Pancreas (tissue), 10 donors: ENCODE data around the gene SSBP4. TPM values are rescaled to one million over a fixed set of nuclear protein-coding genes. Genes with fewer than 3 reads are reported as not detected.

Experiments
- ATAC-seq, 4 donors: fragments of 200-7000 bp; cut with Tn5 transposase; one replicate each; pipeline versions ENCODE4 v1.8.0 to v1.9.1; 2020; ENCODE audit warnings: mild to moderate bottlenecking in 4 of 4, moderate library complexity in 4 of 4
- DNase-seq, 6 donors: peaks; one replicate each; pipeline ENCODE4 v3.0.0-alpha.2; 2020
- FAIRE-seq: peaks from 2 replicates; lab custom pipeline; 2012; peaks lifted over from hg19 to GRCh38; lab: Jason Lieb, UNC
- H3K27ac ChIP-seq, 4 donors: fragments of 200-600 bp; sonication (generic); 1 replicate in 3 of 4; 2 replicates in 1 of 4; pipeline versions ENCODE4 v1.5.0 to v1.8.0; 2020
- H3K27me3 ChIP-seq, 4 donors: fragments of 200-600 bp; one replicate each; pipeline ENCODE4 v1.8.0; 2021
- H3K36me3 ChIP-seq, 3 donors: fragments of 200-600 bp; sonication (generic) in 1 of 3; one replicate each; pipeline versions ENCODE4 v1.5.0 to v1.8.0; 2020 to 2021
- H3K4me1 ChIP-seq, 3 donors: fragments of 200-600 bp; one replicate each; pipeline ENCODE4 v1.8.0; 2021
- H3K4me3 ChIP-seq, 4 donors: fragments of 200-600 bp; sonication (generic) in 2 of 4; one replicate each; pipeline versions ENCODE4 v1.5.0 to v1.8.0; 2020 to 2021
- H3K9me3 ChIP-seq, 4 donors: fragments of 200-600 bp; one replicate each; pipeline ENCODE4 v1.8.0; 2021
- WGBS, 2 donors: extraction: QIAGEN DNeasy Blood & Tissue Kit; methylation state at CpG; one replicate each; pipeline ENCODE4 v1.1.7; 2013; 5-methylcytosine and 5-hydroxymethylcytosine counted together
- intact Hi-C, 3 donors: fragments of 100-400 bp; cut with DNase I; formaldehyde crosslinking; loops; one replicate each; pipeline versions ENCODE4 v1.11.1 to v1.14.2; 2022
- polyA plus RNA-seq, 2 donors: library from polyadenylated mRNA; stranded (reverse); fragments of 200-250 nt; gene quantifications; one replicate each; pipeline ENCODE4 v1.2.3, GENCODE V29; 2013
- total RNA-seq, 6 donors: library from RNA; stranded (reverse); fragmentation: NEBNext Ultra II Directional in 4 of 6; extraction: Animal tissue kit (Norgen Biotek cat#: 25700) in 4 of 6; gene quantifications; one replicate each; pipeline versions ENCODE4 v1.2.1 to v1.2.4, GENCODE V29; 2021 to 2023
- TF ChIP-seq, protein P1 (sequence below), 4 donors: fragments of 200-600 bp; sonication (generic) in 3 of 4; IDR thresholded peaks; one replicate each; pipeline versions ENCODE4 v1.5.0 to v1.8.0; 2021; ENCODE audit warnings: antibody characterized with exemption in 4 of 4
- donor health status: healthy with polysubstance abuse.
- donor health status: DM: no; HTN: no; CAD: no; lungs with moderate emphysema.
- donor health status: DM: no; HTN: no; CAD: no.
- donor health status: control.
- donor health status: control.
- donor health status: Bipolar disorder and iron deficiency.
- donor health status: DM: yes; HTN: yes; CAD: no.
- donor health status: DM: no; HTN: no; CAD: no.
- donor health status: DM: no; HTN: no; CAD: no.
- donor health status: DM: yes; HTN: yes; CAD: no.

The SSBP4 gene
- total and polyA plus RNA-seq, 8 donors, result 20.5 to 116 (median 25.8) TPM

DNA sequence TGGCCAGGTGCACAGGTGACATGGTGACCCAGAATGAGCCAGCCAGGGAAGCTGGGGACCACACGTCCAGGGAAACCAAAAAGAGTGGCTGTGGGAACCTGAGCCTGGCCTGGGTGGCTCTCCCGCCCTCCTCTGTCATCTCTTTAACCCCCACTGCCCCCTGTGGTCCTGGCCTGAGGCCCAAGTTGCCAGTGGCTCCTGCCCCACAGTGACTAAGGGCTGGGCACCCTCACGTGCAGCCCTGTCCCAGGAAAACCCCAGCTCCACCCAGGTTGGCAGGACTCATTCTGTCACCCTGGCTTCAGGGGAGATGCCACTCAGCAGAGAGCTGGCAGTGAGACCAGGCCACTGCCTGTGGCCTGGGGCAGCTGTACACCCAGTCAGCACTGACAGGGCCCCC, 49.3 kb downstream of the SSBP4 start:
- 58 to 66% methylated on average over 3 of the region's 3 CpGs for WGBS, 2 donors
- H3K9me3 ChIP-seq, result no peaks in the 10 kb centered on the region
- ATAC-seq, result peak; percentile 5 to 29 (median 24)
- FAIRE-seq, result no peak
- peak overlapping the region; percentile 54 to 75 (median 68) for H3K27ac ChIP-seq
- H3K4me3 ChIP-seq, result no peak overlapping the region
- no peaks in the 10 kb centered on the region for H3K27me3 ChIP-seq
- no peaks in the 10 kb centered on the region for H3K36me3 ChIP-seq
- TF ChIP-seq, protein P1, sequence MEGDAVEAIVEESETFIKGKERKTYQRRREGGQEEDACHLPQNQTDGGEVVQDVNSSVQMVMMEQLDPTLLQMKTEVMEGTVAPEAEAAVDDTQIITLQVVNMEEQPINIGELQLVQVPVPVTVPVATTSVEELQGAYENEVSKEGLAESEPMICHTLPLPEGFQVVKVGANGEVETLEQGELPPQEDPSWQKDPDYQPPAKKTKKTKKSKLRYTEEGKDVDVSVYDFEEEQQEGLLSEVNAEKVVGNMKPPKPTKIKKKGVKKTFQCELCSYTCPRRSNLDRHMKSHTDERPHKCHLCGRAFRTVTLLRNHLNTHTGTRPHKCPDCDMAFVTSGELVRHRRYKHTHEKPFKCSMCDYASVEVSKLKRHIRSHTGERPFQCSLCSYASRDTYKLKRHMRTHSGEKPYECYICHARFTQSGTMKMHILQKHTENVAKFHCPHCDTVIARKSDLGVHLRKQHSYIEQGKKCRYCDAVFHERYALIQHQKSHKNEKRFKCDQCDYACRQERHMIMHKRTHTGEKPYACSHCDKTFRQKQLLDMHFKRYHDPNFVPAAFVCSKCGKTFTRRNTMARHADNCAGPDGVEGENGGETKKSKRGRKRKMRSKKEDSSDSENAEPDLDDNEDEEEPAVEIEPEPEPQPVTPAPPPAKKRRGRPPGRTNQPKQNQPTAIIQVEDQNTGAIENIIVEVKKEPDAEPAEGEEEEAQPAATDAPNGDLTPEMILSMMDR (IDR thresholded peaks at IDR 0.05), result no peak
- intact Hi-C loops, result loop anchor here in 1 of 3 donors (10.0 kb wide), 1 partner anchor 106 kb away; the partner anchor contains the start of gene UBA52
- peaks cover 15 to 19% (median 17%) of the 10 kb centered on the region in 3 donors for H3K4me1 ChIP-seq
- peak in 2 of 6 donors; percentile 52 to 75 for DNase-seq

DNA sequence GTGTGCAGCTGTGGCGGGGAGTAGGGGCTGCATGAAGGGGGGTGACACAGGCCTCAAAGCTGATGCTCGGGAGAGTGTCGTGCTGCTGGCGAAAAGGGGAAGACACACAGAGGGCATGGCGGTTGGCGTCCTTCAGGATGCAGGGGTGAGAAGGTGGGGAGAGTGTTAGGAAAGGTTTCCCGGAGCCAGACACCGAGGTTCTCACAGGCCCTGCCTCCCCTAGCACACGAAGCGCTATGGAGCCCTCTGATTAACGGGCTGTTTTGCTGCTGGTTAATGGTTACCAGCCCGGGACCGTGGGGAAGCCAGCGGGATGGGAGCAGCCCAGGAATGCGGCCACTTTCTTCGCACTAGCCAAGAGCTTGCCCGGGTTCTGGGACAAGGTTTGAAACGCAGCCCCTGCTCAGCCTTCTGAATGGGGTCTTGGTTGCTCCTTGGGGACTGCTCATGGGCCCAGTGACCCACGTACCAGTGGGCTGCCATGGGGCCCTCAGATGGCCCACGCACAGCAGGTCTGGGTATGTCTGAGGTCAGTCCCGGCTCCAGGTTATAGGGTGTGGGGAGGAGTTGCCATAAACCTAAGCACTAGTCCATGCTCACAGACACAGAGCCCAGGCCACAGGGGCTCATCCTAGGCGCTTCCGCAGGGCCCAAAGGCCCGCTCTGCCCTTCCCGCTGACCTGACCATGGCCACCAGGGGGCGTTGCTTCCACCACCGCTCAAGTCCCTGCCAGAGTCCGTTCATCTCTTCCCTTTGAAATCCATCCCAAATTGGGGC, 50.1 kb downstream of the SSBP4 start:
- DNase-seq (peak in 5 of 6 donors; percentile 52 to 87 (median 70)), ATAC-seq (peak; percentile 50 to 61 (median 60)), FAIRE-seq (no peak)
- Histone ChIP-seq H3K27ac (peak overlapping the region; percentile 54 to 75 (median 68)), H3K4me3 (no peak overlapping the region), H3K36me3 (no peaks in the 10 kb centered on the region), H3K4me1 (peaks cover 14 to 19% (median 17%) of the 10 kb centered on the region in 3 donors), H3K27me3 (no peaks in the 10 kb centered on the region), H3K9me3 (no peaks in the 10 kb centered on the region)
- 45 to 55% methylated on average over 28 of the region's 28 CpGs for WGBS, 2 donors
- intact Hi-C loops, result loop anchor here in 1 of 3 donors (10.0 kb wide), 1 partner anchor 106 kb away; the partner anchor contains the start of gene UBA52
- TF ChIP-seq, protein P1 (IDR thresholded peaks at IDR 0.05), result peak; percentile 67 to 76 (median 72)

DNA sequence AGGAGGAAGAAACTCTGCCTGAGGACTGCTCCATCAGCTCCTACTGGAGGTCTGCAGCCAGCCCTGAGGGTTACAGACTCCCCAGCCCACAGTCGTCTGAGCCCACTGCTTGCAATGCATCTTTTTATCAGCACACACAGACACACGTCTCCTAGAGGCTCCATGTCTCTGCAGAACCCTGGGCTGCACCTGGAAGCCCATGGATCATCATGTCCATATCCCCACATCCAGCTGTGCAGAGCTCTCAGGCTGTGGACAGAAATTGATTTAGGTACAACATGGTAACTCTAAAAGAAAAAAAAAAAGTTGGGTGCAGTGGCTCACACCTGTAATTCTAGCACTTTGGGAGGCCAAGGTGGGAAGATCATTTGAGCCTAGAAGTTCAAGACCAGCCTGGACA, 51.6 kb downstream of the SSBP4 start:
- H3K9me3 ChIP-seq, result no peaks in the 10 kb centered on the region
- no peak overlapping the region for H3K4me3 ChIP-seq
- no peak overlapping the region for H3K27ac ChIP-seq
- peaks cover 0 to 10% (median 4%) of the 10 kb centered on the region in 3 donors for H3K4me1 ChIP-seq
- TF ChIP-seq, protein P1 (IDR thresholded peaks at IDR 0.05), result no peak
- 36 to 48% methylated on average over 2 of the region's 2 CpGs for WGBS, 2 donors
- intact Hi-C loops, result loop anchor here in 1 of 3 donors (10.0 kb wide), 1 partner anchor 94 kb away; no protein-coding TSS in a partner anchor
- H3K36me3 ChIP-seq, result no peaks in the 10 kb centered on the region
- no peaks in the 10 kb centered on the region for H3K27me3 ChIP-seq
- no peak for FAIRE-seq
- ATAC-seq, result no peak
- DNase-seq, result no peak

DNA sequence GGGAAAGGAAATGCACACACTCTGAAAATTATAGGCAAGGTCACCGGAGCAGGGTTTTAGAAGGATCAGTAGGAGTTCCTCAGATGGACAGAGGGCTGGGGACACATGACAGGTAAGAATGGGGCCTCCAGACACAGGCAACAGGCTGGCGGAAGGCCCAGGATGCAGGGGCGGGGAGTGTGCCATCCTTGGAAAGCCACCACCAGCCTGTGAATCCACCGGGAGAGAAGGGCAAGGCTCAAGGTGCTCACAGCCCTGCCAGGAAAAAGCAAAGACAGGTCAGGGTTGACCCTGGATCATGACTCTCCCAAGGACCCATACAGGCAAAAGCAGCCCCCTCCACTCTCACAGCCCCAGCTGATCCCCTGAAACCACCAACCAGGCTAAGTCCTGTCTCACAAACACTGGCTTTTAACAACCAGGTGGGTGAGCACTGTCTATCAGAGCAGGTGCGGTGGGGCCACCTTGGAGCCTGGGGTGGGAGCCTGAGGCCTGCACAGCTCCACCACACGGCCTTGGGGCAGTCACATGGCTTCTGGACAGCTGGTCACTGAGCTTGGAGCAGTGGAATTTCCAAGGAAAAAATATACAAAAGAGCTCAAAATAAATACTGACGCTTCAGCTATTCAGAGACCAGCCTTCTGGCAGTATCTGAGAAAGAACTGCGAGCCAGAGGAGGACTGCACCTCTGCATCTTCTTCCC, 54.0 kb downstream of the SSBP4 start:
- H3K4me1 ChIP-seq, result peaks cover 0 to 4% (median 4%) of the 10 kb centered on the region in 3 donors
- ATAC-seq, result no peak

More for the DNA sequence above, 54.0 kb downstream of the SSBP4 start:
- Histone ChIP-seq H3K27me3 (no peaks in the 10 kb centered on the region), H3K4me3 (no peak overlapping the region), H3K27ac (no peak overlapping the region), H3K9me3 (no peaks in the 10 kb centered on the region), H3K36me3 (no peaks in the 10 kb centered on the region)
- intact Hi-C loops, result loop anchor here in 1 of 3 donors (10.0 kb wide), 1 partner anchor 92 kb away; no protein-coding TSS in a partner anchor
- DNase-seq (no peak), FAIRE-seq (no peak)
- TF ChIP-seq, protein P1 (IDR thresholded peaks at IDR 0.05), result no peak
- WGBS, 2 donors, result 70 to 72% methylated on average over 8 of the region's 8 CpGs
